GM12878 (cell line): ENCODE data around the gene TUBA3E. TPM values are rescaled to one million over a fixed set of nuclear protein-coding genes. Genes with fewer than 3 reads are reported as not detected.

Source experiments
- BCL11A ChIP-seq: IDR thresholded peaks from 2 replicates; pipeline ENCODE4 v1.6.1; 2011; ENCODE audit warnings: low read depth, low read length
- EED ChIP-seq: sonication (generic); IDR thresholded peaks from 2 replicates; pipeline ENCODE4 v1.6.1; 2016; ENCODE audit warnings: antibody characterized with exemption, low read depth
- EP300 ChIP-seq, 2 experiments: fragments of 150-350 bp in 1 of 2; IDR thresholded peaks; 2 replicates each; pipeline ENCODE4 v1.6.1; 2011 to 2012; ENCODE audit warnings: low read depth in 2 of 2, low read length in 2 of 2, borderline replicate concordance in 1 of 2, improper control_type of control experiment in 1 of 2, inconsistent platforms in 1 of 2; ENCODE audit not compliant: control insufficient read depth in 1 of 2
- GABPA ChIP-seq: IDR thresholded peaks from 2 replicates; pipeline ENCODE4 v1.6.1; 2014; ENCODE audit warnings: antibody characterized with exemption, low read depth, mild to moderate bottlenecking, inconsistent platforms
- IKZF1 ChIP-seq: fragments of 450-650 bp; conservative IDR thresholded peaks from 2 replicates; pipeline ENCODE4 v1.6.1; 2017; ENCODE audit warnings: antibody characterized with exemption, mild to moderate bottlenecking
- MEF2B ChIP-seq: fragments of 450-650 bp; IDR thresholded peaks from 2 replicates; pipeline ENCODE4 v1.6.1; 2018; ENCODE audit warnings: mild to moderate bottlenecking, moderate library complexity; ENCODE audit not compliant: partially characterized antibody, poor library complexity, severe bottlenecking
- MLLT1 ChIP-seq: fragments of 450-650 bp; IDR thresholded peaks from 2 replicates; pipeline ENCODE4 v1.6.1; 2016; ENCODE audit warnings: mild to moderate bottlenecking
- NBN ChIP-seq: fragments of 450-650 bp; IDR thresholded peaks from 2 replicates; pipeline ENCODE4 v1.6.1; 2016
- RAD21 ChIP-seq: IDR thresholded peaks from 2 replicates; pipeline ENCODE4 v1.6.1; 2011; ENCODE audit warnings: mild to moderate bottlenecking, low read depth, low read length, moderate library complexity; ENCODE audit not compliant: insufficient read depth
- RELB ChIP-seq: fragments of 450-650 bp; IDR thresholded peaks from 2 replicates; pipeline ENCODE4 v1.6.1; 2017; ENCODE audit warnings: low read depth, mild to moderate bottlenecking, moderate library complexity
- SMARCA5 ChIP-seq: fragments of 450-650 bp; IDR thresholded peaks from 2 replicates; pipeline ENCODE4 v1.6.1; 2017; ENCODE audit warnings: mild to moderate bottlenecking
- TBL1XR1 ChIP-seq: IDR thresholded peaks from 2 replicates; pipeline ENCODE4 v1.6.1; 2012; ENCODE audit warnings: low read depth, low read length, improper control_type of control experiment
- TCF12 ChIP-seq: IDR thresholded peaks from 2 replicates; pipeline ENCODE4 v1.6.1; 2011; ENCODE audit warnings: low read depth, mild to moderate bottlenecking, low read length
- TCF3 ChIP-seq: IDR thresholded peaks from 2 replicates; pipeline ENCODE4 v1.6.1; 2012; ENCODE audit warnings: low read depth, mild to moderate bottlenecking, low read length, borderline replicate concordance; ENCODE audit not compliant: insufficient read depth
- ZNF384 ChIP-seq: IDR thresholded peaks from 2 replicates; pipeline ENCODE4 v1.6.1; 2012; ENCODE audit warnings: low read depth, mild to moderate bottlenecking, low read length, improper control_type of control experiment, borderline replicate concordance
- polyA plus RNA-seq, 11 experiments: library from polyadenylated mRNA; depleted of rRNA in 4 of 11; unstranded in 6 of 11; stranded (reverse) in 5 of 11; fragments of >200 nt; fragmentation: Nextera tagmentation in 4 of 11; fragmentation: Illumina TruSeq in 1 of 11; extraction: Ambion mirVana in 4 of 11; extraction: Trizol in 1 of 11; gene quantifications; 1 replicate in 1 of 11; 2 replicates in 10 of 11; pipeline versions ENCODE4 v1.2.1 to v1.2.3, GENCODE V29; 2011 to 2016; ENCODE audit warnings: inconsistent platforms in 2 of 11, missing spikeins in 2 of 11, low read depth in 1 of 11
- total RNA-seq, 4 experiments: library from RNA; depleted of rRNA in 3 of 4; stranded (reverse); fragments of >200 nt in 3 of 4; fragmentation: Illumina TruSeq in 1 of 4; extraction: Trizol in 1 of 4; gene quantifications; 2 replicates each; pipeline versions ENCODE4 v1.2.1 to v1.2.3, GENCODE V29; 2013 to 2021

TUBA3E gene
- total and polyA plus RNA-seq, 10 of the 15 experiments (the other 5 are each of a cell fraction or from before 2014, with no cell fraction given), result not detected

DNA sequence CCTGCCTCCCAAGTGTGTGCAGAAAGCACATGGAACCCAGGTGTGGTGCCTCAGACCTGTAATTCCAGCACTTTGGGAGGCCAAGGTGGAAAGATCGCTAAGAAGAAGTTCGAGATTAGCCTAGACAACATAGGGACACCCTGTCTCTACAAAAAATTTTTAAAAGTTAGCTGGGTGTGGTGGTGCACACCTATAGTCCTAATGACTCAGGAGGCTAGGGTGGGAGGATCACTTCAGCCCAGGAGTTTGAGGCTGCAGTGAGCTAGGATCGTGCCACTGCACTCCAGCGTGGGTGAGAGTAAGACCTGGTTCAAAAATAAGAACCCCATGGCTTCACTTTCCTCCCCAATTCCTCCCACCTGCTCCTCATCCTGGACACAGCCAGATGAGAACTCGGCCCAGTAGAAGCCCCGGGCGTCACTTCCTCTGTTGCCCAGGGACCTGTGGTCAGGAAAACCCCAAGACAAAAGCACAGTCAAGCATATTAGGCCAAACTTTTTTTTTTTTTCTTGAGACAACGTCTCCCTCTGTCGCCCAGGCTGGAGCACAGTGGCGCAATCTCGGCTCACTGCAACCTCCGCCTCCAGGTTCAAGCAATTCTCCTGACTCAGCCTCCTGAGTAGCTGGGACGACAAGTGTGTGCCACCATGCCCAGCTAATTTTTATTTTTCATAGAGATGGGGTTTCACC lies 40.3 kb downstream of the TUBA3E start (continued):
- TF ChIP-seq SMARCA5 (peak; percentile 48; the same call in 1 of the 2 replicates), RELB (peak; percentile 92), MEF2B (peak; percentile 88), IKZF1 (peak; percentile 30; the same call in 1 of the 2 replicates), ZNF384 (peak; percentile 86), EP300 (IDR thresholded peaks at IDR 0.05; ENCODE audit: borderline replicate concordance in 1 of 2, control insufficient read depth in 1 of 2, low read depth in 2 of 2, low read length in 2 of 2) (0 out of 4 replicates have a peak, but pooled peaks of 1 of the 2 experiments have one; percentile 17), RAD21 (peak; percentile 40; the same call in 1 of the 2 replicates), TCF12 (peak; percentile 65; the same call in 1 of the 2 replicates), BCL11A (0 out of 2 replicates have a peak, but pooled peaks have one; percentile 41), NBN (peak; percentile 73; the same call in 1 of the 2 replicates), GABPA (peak; percentile 53; the same call in 1 of the 2 replicates), EED (peak; percentile 87), TCF3 (0 out of 2 replicates have a peak, but pooled peaks have one; percentile 17), MLLT1 (peak; percentile 69; the same call in 1 of the 2 replicates), TBL1XR1 (0 out of 2 replicates have a peak, but pooled peaks have one; percentile 16)
- TF ChIP-seq, all 136 proteins: peak for 29; not testable (repeated sequence) for 107
